ENCODE measurements around the gene ENTPD1.
"Not testable (repeated sequence)": the region's sequence is repeated elsewhere in the genome, so short reads cannot be mapped to it uniquely, and the experiment has no call there.

The ENTPD1 gene

DNA sequence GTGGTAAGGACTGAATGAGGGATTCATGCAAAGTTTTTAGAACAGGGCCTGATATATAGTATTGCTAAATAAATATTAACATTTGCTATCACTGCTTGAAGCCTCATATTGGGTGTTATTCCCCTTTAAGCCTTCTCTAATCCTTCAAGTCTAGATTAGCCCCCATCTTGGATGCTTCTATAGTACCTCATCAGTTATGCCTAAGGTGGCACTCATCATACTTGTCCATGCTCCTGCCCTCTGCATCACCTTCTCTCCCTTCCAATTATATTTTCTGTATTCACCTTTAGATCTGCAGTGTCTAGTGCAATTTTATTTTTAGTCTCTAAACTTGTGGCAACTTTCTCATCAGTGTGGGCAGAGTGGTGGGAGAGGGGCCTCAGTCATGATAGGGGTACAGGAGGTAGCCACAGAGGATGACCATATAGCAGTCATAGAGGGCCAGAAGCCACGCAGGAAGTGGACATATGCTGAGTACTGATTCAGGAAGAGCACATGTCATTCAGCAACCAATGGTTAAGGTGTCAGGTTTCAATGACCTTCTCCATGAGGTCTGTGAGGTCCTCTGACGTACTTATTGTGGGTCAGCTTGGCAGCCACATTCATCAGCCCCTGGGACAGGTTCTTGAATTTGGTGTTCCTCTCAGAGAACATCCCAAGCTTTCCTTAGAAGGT is 2.5 kb downstream of the ENTPD1 start:
- DNase-seq (ENCODE audit: low read depth): no peak

DNA sequence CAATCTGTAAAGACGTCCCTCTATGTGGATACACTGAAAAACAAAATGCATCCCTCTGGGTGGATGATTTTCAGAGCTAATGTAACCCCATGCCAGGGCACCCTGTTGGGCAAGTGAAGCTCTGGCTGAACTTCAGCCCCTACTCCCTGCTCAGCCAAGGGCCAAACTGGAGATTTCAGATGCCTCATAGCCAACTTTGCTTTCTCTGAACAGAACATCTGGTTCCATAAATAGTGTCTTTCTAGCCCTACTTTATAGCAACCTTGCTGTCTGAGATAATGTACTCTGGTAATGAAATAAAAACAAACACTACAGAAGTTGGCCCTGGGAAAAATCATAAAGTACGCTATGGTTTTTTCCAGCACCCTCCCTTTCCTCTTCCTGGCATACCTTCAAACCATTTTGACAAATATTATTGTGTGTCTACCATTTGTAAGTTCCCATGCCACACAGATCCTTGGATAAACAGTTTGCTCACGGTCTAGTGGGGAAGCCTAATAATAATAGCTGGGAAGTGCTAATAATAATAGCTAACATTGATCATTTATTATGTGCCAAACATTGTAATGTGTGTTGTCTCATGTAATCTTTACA is 3.4 kb downstream of the ENTPD1 start:
- no peak for DNase-seq (ENCODE audit: low read depth)

DNA sequence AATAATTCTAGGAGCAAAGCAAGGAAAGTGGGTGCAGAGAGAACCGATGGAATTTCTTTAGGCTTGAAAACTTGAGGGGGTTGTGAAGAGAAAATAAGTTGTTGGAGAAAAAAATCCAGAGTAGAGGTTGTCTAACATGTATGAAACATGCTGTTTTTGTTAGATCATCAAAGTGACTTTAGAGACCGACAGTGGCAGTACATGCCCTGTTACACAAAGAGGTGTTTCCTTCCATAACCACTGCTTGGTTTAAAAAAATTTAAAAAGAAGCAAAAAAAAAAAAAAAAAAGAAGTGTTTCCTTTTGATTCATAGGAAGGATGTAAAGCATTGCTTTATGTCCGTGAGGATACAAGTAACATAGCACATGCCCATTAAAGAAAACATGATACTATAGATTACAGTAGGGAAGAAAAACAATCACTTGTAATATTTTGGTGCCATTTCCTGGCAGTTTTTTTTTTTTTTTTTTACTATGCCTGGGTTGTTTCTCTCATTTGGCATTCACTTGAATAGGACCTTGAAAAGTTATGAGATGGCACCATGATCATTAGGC is 6.1 kb downstream of the ENTPD1 start:
- no peak for DNase-seq (ENCODE audit: low read depth)

GRCh38 chr10:95767884-95768556 is 12.1 kb downstream of the ENTPD1 start:
- DNase-seq (ENCODE audit: low read depth): no peak

DNA sequence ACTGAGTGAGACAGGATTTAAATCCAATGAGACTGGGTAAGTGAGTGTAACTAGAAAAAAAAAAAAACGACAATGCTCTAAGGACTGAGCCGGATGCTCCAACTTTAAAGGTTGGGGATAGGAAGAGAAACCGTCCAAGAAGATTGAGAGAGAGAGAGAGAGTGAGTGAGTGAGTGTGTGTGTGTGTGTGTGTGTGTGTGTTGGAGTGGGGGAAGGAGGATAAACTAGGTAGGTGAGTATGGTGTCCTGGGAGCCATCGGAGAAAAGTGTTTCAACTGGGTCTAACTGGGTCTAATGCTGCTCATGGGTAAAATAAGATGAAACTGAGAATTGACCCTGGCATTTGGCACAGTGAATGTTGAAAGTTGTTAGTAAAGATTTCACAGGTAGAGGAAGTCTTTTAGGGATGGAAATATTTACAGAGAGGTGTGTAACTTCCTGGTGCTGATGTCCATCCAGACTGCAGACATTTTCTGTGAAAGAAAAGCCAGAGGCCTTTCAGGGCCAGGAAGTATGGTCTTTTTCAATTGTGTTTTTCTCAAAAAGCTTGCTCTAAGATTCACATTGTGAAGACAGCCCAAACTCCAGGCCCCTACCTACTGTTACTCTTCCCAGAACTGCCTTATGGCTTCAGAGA is 14.2 kb downstream of the ENTPD1 start:
- no peak for DNase-seq (ENCODE audit: low read depth)

DNA sequence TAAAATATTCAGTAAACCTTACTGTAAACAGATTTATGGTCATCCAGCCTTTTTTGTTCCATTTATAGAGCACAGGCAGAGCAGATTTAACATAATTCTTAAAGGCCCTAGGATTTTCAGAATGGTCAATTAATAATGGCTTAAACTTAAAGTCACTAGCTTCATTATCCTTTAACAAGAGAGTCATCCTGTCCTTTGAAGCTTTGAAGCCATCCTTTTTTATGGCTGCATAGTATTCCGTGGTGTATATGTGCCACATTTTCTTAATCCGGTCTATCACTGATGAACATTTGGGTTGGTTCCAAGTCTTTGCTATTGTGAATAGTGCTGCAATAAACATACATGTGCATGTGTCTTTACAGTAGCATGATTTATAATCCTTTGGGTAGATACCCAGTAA is 17.5 kb downstream of the ENTPD1 start:
- DNase-seq (ENCODE audit: low read depth): not testable (repeated sequence)

DNA sequence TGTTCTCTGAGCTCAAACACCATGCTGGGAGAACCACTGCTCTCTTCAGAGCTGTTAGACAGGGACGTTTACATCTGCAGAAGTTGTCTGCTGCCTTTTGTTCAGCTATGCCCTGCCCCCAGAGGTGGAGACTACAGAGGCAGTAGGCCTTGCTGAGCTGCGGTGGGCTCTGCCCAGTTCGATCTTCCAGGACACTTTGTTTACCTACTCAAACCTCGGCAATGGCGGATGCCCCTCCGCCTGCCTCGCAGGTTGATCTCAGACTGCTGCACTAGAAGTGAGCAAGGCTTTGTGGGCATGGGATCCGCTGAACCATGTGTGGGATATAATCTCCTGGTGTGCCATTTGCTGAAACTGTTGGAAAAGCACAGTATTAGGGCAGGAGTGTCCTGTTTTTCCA is 21.7 kb downstream of the ENTPD1 start:
- DNase-seq (ENCODE audit: low read depth): not testable (repeated sequence)

DNA sequence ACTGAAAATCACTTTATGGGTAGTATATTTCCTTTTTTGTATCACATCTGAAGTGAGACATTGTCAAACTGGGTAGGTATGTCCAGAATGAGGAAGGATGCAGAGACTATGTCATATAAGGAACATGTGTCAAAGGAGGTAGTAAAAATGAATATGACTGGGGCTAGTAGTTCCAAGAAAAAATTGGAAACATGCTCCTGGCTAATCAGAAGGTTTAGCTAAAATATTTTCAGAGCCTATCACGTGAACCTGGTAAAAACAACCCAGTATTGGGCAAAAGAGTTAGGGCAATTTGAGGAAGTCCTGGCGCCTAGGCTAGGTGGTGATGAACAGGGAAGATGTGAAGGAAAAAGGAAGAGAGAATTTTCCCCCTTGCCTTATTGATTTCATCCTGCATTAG is 26.4 kb downstream of the ENTPD1 start:
- DNase-seq (ENCODE audit: low read depth): no peak

- DNase-seq (ENCODE audit: low read depth): no peak
These were observed 27.8 kb downstream of the ENTPD1 start for GRCh38 chr10:95783741-95784140.

DNA sequence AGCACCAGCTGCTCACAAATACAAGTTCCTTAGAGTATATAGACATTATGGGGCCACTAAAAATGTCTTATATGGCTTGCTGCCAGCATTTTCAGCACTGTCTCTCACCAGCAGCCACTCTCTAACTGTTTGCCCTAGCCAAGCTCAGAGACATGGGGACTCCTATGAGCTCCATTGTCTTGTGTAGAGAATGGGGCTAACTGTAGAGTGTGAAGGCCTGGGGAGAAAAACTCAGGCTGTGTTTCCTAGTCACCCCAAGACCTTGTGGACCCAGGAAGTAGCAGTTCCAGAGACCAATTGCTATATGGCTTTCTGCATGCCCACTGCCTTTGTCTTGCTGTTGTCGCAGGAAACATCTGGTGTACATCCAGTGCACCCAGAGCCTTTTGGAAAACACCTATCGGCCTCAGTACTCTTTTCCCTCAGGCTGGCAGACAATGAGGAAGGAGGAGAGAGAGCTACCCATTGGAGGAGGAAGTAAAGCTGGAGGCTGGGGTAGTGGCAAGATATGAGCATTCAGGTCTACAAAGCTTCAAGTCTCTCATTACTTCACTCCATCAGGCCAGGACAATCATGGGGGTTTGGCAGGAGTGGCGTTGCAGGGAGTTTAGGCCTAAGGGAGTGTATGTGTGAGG is 28.4 kb downstream of the ENTPD1 start:
- no peak for DNase-seq (ENCODE audit: low read depth)

DNA sequence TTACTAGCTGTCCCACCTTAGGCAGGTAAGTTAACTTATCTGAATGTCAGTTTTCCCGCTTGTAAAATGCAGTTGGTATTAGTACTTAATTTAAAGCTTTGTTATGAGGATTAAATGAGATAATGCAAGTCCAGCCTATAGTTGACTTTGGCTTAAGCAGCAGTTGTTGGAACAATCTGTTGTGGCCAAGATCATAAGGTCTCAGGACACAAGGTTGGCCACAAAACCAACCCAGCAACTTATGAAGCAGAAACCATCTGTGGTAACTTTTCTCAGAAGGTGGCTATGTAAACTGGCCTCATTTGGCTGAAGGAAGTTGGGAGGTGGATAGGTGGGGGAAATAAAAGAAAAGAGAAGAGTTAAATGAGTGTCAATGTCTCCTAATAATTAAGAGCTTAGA is 29.4 kb downstream of the ENTPD1 start:
- no peak for DNase-seq (ENCODE audit: low read depth)

GRCh38 chr10:95785942-95786669 is 30.1 kb downstream of the ENTPD1 start:
- DNase-seq (ENCODE audit: low read depth): no peak

DNA sequence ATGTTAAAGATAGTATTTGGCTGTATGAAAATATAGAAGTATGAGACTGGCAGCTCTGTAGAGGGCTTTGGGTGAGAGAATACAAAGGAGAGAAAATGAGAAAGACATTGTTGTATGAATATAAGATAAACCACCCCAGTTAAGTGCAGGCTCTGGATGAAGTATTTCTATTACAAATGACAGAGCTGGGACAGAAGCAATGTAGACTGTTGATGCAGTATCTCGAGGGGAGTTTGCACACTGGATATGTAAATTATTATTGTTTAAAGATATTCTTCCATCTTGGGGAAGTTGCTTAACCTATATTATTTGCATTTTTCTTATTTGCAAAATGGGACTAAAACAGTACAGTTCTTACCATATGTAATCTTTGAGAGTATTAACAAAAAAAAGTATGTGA is 31.5 kb downstream of the ENTPD1 start:
- DNase-seq (ENCODE audit: low read depth): no peak

DNA sequence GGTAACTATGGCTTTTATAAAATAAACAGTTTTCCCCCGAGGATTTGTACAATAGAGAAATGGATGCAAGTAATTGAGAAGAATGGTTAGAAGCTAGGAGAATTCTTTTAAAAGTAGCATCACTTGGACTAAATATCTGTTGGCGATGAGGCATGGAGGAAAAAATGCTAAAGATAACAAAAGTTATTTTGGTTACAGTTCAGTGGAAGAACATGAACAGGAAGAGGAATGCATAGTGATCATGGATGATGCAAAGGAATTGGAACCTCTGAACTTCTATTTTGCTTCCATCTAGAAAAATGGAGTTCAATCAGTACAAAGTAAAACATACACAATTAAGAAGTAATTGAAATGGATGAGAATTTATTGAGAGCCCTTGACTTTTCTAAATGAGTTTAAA is 32.9 kb downstream of the ENTPD1 start:
- DNase-seq (ENCODE audit: low read depth): no peak

GRCh38 chr10:95789902-95790301 is 33.9 kb downstream of the ENTPD1 start:
- DNase-seq (ENCODE audit: low read depth): no peak

DNA sequence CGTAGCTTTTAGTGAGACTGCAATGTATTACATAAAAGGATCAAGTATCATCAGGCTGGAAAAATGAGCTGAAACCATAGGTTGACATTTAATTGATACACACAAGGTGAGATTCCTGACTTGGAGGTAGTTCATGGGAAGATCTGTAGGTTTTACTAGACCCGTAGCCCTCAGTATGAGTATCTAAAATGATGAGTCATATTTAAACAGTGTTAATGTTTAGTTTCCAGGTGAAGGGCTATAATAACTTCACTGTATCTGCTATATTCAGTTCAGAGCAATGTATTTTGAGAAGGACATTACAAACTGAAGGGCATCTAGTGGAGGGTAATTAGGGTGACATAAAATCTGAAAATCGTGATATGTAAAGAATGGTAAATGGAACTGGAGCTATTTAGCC is 35.0 kb downstream of the ENTPD1 start:
- no peak for DNase-seq (ENCODE audit: low read depth)

GRCh38 chr10:95791425-95791979 is 35.5 kb downstream of the ENTPD1 start:
- no peak for DNase-seq (ENCODE audit: low read depth)

GRCh38 chr10:95792211-95792780 is 36.3 kb downstream of the ENTPD1 start:
- no peak for DNase-seq (ENCODE audit: low read depth)

- no peak for DNase-seq (ENCODE audit: low read depth)
These were observed 36.9 kb downstream of the ENTPD1 start for GRCh38 chr10:95792874-95793285.

GRCh38 chr10:95793401-95794045 is 37.6 kb downstream of the ENTPD1 start:
- DNase-seq (ENCODE audit: low read depth): no peak
